Skin of body (tissue), 2 donors: Measurements from ENCODE around the gene MAPK8. TPM values are rescaled to one million over a fixed set of nuclear protein-coding genes. Genes with fewer than 3 reads are reported as not detected.

Experiments
- DNase-seq: peaks from one replicate; lab custom pipeline; 2025; lab: John Stamatoyannopoulos, UW
- total RNA-seq: library from RNA; depleted of rRNA; stranded (reverse); fragments of >200 nt; gene quantifications from one replicate; pipeline ENCODE4 v1.2.3, GENCODE V29; 2014

MAPK8 gene
- total RNA-seq, 1 donor from 2014 or later, result 51.5 TPM

DNA sequence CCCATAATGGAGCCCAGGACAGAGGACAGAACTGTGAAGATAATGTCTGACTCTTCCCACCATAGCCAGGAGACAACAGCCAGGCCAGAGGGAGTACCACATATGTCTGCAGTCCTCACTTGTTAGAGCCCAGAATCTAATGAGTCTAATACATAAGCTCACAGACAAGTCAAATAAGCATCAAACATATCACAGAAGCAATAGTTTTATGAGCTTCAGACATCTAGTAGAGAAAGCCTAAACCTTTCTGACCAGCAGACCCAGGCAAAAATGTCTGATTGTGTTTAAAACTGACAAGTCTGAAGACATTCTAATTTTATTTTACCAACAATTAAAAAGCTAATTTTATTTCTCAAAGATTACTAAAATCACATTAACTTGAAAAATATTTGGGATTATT is 75.5 kb downstream of the MAPK8 start:
- no peak for DNase-seq

DNA sequence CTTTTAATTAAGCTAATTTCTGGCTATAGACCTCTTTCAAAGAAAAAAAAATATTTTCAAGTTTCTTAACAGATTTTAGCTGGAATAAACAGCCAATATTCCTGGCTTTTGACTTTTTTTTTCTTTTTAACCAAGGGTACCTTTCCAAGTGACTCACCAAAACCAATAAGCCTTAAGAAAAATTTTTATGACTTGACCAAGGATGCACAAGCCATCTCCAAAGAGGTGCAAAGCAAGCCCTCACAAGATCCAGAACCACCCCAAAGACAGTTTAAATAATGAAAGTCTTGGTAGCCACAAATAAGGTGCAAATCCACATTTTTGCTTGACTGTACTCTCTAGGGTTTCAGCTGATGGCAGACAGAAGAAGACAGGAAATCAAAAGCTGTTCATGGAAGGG is 76.5 kb downstream of the MAPK8 start:
- DNase-seq, result no peak

DNA sequence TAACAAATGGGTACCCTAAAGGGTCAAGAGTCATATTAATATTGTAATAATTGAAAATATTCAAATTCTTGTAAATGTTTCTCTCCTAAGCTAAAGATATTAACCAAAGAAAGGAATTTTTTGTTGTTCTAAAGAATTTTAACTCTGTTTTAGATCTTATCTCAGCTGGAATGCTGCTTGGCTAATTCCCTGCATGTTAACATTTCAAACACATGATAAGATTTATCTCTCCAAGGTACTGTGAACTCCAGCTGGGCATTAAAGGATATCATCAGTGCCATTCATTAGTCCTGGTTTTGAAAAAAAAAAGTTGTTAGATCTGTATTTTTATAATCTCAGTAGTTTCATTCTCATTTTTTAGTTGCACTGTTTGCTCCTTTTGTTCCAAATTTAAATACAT is 76.9 kb downstream of the MAPK8 start:
- DNase-seq, result no peak

DNA sequence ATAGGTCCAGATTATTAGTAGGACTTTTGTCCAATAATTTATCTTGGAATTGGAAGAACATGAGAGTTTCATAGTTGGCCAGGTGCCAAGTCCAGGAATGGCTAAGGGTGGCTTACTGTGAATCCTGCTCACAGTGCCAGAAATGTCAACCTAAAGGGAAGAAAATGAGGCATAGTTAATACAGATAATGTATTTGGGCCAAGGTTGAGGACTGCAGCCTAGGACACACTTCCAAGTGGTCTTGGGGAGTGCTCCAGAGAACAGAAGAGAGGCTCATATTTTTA is 78.2 kb downstream of the MAPK8 start:
- no peak for DNase-seq

DNA sequence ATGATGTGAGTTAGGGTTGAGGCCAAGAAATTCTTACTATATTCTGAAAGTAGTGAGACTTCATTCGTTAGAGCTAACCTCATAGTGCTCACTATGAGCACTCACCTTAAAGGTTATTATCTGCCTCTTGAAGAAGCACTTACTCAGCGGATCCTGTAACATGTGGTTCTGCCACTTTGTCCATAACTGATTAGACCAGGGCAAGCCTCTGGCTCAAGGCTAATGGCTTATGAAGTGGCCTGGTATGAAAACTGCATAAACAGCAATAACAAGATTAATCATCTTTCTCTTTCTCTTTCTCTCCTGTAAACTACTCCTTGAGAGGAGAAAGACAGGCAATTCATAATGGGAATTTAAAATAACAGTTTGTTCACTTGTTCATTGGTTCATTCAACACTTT is 82.8 kb downstream of the MAPK8 start:
- no peak for DNase-seq

DNA sequence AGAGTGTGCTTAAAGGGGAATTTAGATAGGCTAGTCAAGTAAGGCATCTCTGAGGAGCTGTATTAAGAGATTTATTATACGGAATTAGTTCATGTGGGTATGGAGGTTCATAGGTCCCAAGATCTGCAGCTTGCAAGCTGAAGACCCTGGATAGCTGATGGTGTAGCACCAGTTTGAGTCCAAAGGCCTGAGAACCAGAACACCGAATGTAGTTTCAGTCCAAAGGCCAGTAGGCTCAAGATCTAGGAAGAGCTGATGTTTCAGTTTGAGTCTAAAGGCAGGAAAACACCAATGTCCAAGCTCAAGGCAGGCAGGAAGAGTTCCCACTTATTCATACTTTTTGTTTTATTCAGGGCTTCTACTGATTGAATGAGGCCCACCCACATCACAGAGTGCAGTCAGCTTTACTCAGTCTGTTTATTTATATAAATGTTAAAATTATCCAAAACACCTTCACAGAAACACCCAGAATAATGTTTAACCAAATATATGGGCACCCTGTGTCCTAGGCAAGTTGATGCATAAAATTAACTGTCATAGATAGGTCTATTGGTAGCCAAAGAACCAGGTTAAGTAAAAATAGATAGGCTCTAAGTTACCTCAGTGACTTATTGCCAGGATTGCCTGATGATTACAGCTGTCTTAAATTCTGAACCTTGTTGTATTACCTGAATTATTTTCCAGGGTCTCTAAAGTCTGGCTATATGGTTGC is 83.5 kb downstream of the MAPK8 start:
- no peak for DNase-seq

DNA sequence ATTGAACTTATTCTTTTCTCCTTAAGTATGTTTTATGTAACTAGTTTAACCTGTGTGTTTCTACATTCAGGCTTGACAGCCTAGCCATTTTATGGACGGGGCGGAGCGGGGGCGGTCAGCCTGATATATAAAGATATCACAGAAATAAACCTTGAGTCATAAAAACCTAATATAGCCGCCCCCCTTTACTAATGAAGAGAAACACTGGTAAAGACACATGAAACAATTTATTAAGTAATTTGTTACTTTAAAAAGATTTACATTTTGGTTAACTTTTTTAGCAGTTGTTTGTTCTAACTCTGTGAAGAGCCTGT is 84.0 kb downstream of the MAPK8 start:
- DNase-seq, result no peak

DNA sequence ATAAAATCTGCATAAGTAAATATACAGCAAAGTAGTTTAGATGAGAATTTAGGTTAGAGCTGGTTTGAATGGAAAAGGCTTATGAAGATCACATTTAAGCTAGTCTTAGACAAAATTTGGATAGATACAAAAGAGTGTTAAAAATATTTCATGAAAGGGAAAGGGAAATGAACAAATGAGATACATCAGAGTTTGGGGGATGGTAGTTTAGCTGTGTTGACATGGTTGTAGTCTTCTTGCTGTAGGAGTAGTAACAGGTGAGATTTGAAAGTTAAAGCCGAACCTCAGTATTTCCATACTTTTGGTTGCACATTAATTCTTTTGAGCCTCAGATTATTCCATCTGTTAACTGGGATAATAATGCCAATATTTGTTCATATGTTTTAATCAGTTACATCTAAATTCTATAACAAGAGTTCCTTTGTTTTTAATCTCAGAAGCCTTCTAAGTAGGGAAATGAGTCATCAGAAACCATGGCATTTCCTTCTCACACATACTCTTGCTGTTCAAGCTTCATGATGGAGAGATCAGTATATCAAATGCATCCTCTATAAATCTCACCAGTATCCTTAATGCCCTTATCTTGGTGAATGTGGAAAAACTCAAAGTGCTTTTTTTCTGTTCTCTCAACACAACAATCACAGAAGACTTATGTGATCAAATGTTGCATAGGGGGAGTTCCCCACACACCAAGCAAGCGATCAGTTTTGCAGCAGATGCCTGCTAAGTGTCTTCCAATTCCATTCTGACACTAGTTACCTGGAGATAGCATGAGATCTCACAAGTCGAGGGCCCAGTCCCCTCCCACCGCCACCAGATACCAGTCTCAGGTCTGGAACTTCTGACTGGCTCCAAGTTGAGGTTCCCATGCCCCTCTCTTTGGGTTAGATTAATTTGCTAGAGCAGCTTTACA is 84.7 kb downstream of the MAPK8 start:
- DNase-seq, result no peak

DNA sequence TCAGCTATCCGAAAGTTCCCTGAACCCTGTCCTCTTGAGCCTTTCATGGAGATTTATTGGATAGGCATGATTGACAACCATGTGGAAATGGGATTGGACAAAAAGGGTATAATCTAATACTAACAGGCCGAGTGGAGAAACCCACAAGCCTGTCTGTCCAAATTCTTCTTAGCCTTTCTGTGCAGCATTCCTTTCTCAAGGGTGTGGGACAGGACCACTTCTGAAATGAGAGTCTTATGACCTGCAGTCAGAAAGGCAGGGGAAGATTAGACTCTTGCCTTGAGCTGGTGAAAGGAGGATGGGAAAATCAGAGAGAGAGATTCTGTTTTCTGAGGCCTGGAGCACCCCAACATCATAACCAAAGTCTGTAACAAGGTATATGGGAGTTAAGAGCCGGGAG is 85.5 kb downstream of the MAPK8 start:
- no peak for DNase-seq

DNA sequence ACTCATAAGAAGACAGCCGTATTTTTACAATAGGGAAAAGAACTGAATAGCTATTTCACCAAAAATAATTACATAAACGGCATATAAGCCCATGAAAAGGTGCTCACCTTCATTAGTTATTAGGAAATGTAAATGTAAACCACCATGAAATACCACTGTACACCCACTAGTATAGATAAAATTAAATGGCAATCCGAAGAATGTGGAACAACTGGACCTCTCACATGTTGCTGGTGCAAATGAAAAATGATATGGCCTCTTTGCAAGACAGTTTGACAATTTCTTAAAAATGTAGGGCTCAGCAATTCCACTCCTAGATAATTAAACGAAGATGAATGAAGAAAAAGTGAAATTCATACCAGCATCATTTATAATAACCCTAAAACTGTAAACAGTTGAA is 91.8 kb downstream of the MAPK8 start:
- DNase-seq, result no peak

DNA sequence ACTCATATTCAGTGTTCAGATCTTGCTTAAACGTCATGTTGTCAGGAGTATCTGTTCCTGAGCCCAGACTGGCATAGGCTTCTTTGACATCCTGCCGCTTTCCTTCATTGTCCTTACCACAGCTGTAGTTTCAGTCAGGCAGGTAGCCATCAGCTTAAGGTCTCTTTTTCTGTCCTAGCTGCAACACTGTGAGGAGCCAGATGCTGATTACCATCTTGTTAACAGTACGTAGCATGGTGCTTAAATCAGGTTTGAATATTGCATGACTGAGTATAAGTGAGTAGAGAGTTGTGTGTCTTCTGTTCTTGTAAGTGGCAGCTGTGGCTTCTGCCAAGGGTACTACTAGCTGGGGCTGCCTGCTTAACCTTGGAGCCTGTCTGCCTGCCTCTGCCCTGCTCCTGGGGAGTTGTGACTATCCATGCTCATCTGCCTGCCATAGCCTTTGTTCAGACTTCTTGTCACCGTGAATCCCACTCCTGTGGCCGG is 92.6 kb downstream of the MAPK8 start:
- DNase-seq, result no peak

DNA sequence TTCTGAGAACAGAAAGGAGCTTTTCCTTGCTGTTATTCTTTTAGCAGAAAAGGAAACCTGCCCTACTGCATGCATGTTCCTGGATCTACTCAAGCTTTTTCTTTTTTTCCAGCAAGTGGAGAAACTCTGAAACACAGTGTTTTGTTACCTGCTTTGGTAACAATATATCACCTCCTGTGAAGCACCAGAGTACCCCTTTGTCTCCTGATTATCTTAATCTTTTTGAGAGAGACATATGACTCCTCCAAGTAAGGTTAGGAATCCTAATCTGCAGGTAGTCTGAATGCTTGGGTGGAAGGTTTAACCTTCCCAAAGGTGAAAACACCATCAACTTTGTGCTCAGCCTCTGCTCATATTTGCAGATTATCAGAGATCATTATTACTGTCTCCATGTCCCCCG is 93.1 kb downstream of the MAPK8 start:
- DNase-seq, result no peak

DNA sequence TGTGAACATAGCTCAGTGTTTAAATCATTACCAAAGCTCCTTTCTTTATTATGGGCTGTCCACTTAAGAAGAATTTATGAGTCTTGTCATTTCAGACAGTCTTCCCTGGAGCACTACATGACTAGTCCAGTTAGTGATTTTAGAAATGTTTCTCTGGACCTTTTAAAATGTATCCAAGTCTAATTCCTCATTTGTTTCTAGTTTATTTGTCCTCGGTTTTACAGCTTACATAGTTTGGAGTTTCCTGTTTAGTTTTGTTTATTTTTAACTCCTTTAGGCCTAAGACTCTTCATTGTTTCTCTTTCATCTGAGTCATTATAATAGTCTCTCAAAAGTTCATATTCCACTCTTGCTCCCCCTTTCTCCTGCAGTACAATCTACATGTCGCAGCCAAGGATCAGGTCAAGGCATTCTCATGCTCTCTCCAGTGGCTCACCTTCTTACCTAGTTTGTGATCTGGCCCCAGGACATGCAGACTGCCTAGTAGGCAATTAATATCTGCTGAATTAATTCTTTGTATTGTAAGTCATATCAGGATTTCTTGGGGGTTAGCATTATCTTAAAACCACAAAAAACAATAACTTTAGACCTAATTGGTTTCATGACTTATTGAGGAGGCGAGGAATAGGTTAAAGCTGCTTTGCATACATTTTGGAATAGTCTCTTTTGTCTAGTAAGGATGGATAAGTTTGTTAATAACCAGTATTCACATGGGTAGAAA is 93.8 kb downstream of the MAPK8 start:
- DNase-seq, result no peak

DNA sequence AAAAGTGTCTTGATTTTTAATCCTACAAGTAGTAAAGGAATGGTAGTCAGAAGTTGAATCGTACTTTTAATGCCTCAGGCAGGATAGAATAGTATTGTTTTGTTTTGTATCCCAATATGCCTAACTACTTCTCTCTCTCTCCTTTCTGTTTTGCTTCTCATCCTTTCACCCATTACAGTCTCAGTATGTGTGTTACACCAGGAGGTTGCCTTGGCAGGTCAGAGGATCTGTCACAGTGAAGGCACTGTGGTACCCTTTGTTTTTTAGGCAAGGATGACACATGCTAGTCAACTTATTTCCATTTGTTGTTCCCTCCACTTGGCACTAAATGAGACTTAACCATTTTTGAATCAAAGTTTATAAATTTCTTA is 94.4 kb downstream of the MAPK8 start:
- DNase-seq, result no peak

DNA sequence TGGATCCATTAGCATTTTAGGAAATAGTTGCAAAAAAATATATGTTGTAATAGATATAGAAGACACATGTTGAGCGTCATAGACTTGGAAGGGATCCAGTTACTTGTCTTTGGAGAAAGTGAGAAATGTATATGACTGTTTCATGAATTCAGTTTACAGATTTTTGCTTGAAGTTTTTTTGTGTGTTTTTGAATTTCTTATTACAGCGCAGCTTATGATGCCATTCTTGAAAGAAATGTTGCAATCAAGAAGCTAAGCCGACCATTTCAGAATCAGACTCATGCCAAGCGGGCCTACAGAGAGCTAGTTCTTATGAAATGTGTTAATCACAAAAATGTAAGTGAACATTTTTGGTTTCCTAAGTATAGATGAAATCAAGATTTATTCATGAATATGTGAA is 98.2 kb downstream of the MAPK8 start:
- peak; percentile 8 for DNase-seq

DNA sequence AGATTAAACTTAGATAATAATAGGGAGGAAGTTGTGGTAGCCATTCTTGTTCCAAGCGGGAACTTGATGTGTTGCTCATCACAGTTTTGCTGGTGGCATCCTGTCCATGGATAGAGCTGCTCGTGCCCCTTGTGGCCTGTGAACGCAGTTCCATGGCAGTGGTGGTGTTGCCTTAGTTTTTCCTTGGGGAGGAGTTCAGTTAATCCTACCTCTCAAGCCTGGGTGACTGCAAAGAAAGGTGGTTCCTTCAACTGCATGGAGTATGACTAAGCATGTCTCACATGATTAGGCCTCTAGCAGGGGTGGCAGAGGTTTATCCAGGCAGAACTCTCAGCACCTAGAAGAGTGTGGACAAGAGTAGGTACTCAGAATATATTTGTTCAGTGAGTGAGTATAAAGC is 99.7 kb downstream of the MAPK8 start:
- DNase-seq, result no peak

DNA sequence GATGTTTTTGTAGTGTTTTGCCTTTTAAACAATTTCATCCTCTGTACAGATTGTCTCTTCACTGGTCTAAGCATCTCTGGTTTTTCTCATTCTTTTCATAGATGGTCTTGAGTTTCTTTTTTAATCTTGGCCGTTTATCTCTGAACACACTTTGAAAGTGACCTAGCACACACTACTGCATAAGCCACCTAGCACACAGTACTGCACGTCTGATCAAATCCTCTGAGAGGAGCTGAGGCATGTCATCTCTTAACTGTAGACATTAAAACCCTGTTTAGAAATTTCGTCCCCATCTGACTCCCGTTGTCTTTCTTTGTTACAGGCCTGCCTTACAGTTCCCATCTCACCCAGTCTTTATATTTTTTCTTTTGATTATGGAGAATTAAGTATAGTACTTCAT is 100.2 kb downstream of the MAPK8 start:
- no peak for DNase-seq

DNA sequence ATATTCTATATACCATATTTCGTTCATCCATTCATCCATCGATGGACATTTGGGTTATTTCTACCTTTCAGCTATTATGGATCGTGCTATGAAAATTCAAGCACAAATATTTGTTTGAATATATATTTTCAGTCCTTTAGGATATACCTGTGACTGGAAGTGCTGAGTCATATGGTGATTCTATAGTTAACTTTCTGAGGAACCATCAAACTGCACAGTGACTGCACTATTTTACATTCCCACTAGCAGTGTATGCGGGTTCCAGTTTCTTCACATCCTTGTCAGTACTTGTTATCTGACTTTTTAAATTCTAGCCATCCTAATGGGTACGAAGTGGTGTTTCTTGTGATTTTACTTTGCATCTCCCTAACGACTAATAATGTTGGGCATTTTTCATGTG is 104.0 kb downstream of the MAPK8 start:
- DNase-seq, result no peak

DNA sequence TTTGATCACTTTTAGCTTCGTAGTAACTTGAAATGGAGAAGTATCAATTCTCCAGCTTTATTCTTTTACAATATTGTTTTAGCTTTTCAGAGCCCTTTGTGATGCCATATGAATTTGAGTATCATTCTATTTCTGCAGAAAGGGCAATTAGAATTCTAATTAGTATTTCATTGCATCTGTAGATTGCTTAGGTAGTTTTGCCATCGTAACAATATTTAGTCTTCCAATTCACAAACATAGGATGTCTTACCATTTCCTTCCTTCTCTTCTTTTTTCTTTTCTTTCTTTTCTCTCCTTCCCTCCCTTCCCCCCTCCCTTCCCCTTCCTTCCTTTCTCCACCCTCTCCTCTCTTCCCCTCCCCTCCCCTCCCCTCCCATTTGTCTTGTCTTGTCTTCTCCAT is 105.0 kb downstream of the MAPK8 start:
- DNase-seq, result no peak

DNA sequence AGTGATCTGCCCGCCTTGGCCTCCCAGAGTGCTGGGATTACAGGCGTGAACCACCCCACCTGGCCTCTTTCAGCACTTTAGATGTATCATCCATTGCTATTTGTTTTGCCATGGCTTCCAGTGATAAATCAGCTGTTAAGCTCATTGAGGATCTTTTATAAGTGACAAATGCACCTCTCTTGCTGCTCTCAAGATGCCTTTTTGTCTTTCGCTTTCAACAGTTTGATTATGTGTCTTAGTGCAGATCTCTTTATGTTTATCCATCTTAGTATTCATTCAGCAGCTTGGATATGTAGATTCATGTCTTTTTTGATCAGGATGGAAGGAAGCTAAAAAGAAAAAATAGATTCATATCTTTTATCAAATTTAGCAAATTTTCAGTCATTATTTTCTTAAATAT is 105.6 kb downstream of the MAPK8 start:
- DNase-seq, result no peak

DNA sequence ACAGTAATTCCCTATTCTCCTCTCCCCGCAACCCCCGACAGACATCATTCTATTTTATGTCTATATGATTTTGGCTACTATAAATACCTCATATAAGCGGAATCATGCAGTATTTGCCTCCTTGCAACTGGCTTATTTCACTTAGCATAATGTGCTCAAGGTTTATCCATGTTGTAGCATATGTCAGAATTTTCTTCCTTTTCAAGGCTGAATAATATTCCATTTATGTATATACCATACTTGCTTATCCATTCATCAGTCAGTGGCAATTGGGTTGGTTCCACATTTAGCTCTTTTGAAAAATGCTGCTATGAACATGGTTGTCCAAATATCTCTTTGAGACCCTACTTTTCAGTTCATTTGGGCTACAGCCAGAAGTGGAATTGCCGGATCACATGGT is 106.5 kb downstream of the MAPK8 start:
- DNase-seq, result no peak

DNA sequence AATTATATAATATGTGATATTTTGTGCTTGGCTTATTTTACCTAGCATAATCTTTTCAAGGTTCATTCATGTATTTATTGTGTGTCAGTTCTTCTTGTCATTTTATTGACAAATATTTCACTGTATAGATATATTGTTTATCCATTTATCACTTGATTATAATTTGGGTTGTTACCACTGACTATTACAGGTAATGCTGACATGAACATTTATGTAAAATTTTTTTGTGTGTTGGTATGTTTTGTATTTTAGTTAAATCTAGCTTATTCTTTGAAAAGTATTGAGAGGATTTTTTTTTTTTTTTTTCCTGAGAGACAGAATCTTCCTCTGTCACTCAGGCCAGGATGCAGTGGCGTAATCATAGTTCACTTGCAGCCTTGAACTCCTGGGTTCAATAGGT is 107.7 kb downstream of the MAPK8 start:
- DNase-seq, result no peak

DNA sequence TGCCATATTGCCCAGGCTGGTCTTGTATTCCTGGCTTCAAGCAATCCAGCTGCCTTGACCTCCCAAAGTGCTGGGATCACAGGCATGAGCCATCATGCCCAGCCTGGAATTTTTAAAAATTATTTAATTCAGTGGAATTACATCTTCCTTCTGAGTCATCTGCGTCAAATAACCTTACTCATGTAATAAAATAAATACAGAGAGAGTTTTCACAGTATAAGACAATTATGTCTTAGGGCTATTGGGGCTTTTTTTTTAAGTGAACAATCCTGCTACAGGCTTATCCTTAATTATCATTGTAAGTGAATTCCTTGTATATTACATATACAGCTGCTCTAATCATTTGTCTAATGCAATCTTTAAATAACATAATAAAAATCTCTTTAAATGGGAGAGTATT is 108.3 kb downstream of the MAPK8 start:
- no peak for DNase-seq
